ENCODE measurements around the gene P2RX6.
"Not testable (repeated sequence)": the region's sequence is repeated elsewhere in the genome, so short reads cannot be mapped to it uniquely, and the experiment has no call there.

The P2RX6 gene

DNA sequence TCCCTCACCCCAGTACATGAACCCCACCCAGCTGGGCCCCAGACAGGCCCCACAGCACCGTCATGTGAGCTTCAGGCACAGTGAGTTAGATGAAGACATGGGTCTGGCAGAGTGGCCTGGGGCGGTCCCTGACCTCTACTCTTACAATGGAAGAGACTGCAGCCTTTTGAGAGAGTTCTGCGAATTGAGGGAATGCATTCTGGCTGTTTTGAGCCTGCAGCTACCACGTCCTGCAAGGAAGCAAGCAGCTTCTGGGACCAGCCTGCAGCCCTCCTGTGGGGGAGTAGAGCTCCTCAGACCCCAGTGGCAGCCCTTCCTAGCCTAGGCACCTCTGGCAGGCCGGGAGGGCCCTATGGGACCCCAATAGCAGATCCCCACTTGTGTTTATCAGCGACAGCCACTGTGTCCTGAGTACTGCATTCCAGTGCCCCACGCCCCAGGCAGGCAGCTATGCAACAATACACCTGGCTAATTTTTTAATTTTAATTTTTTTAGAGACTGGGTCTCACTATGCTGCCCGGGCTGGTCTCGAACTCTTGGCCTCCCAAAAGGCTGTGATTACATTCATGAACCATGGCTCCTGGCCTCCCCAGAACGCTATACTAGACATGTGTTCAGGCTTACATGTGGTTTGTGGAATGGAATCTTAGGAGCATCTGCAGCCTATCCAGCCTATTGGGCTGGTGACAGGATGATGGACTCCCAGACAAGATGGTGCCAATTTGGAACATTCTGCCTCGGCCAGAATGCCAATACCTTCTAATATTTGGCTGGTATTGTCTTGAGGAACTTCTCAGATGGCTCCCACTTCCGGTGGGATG, 18.1 kb downstream of the P2RX6 start:
- TF ChIP-seq, protein P1, sequence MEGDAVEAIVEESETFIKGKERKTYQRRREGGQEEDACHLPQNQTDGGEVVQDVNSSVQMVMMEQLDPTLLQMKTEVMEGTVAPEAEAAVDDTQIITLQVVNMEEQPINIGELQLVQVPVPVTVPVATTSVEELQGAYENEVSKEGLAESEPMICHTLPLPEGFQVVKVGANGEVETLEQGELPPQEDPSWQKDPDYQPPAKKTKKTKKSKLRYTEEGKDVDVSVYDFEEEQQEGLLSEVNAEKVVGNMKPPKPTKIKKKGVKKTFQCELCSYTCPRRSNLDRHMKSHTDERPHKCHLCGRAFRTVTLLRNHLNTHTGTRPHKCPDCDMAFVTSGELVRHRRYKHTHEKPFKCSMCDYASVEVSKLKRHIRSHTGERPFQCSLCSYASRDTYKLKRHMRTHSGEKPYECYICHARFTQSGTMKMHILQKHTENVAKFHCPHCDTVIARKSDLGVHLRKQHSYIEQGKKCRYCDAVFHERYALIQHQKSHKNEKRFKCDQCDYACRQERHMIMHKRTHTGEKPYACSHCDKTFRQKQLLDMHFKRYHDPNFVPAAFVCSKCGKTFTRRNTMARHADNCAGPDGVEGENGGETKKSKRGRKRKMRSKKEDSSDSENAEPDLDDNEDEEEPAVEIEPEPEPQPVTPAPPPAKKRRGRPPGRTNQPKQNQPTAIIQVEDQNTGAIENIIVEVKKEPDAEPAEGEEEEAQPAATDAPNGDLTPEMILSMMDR (IDR thresholded peaks at IDR 0.05; ENCODE audit: low read depth, low read length) = no peak
- H3K4me3 ChIP-seq (ENCODE audit: low read depth, low read length) = no peak overlapping the region

DNA sequence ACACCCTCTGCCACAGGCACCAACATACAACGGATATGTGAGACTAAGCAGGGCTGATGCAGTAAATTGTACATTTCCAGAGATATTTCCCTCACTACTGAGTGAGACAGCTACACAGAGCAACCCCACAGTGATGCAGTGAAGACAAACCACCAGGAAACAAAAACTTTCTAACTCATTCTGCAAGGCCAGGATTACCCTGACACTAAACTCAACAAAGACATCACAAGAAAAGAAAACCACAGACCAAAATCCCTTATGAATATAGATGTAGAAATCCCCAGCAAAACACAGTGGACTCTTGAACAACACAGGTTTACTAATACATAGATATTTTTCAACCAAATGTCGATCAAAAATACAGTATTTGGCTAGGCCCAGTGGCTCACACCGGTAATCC, 18.9 kb downstream of the P2RX6 start:
- TF ChIP-seq, protein P1 (IDR thresholded peaks at IDR 0.05; ENCODE audit: low read depth, low read length) = no peak
- H3K4me3 ChIP-seq (ENCODE audit: low read depth, low read length) = no peak overlapping the region

DNA sequence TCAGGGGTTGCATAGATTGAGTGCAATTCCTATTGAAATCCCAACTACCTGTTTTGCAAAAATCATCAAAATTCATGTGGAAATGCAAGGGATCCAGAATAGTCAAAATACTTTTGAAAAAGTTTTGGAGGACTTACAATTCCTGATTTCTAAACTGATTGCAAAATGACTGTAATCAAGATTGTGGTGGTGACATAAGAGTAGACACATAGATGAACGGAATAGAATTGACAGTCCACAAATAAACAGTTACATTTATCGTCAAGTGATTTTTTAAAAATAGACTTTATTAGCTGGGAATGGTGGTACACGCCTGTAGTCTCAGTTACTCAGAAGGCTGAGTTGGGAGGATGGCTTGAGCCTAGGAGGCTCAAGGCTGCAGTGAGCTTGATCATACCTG, 20.0 kb downstream of the P2RX6 start:
- no peak overlapping the region for H3K4me3 ChIP-seq (ENCODE audit: low read depth, low read length)
- TF ChIP-seq, protein P1 (IDR thresholded peaks at IDR 0.05; ENCODE audit: low read depth, low read length) = no peak

DNA sequence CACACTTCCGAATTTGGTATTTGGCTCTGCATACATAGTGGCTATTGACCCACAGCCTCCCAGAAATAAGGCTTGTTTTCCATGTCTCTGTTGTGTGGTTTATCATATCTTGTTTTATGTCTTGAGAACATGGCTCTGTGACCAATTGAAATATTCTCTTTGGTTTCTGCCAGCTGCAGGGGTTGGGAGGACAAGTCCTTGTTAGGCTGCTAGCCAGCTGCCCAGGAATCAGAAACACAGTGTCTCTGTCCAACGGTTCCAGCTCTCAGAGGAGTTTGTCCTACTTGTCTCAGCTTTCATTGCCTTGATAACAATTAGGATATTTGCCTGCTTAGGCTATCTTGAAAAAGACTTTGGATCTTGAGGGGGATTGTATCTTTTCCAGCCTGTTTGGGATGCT, 23.4 kb downstream of the P2RX6 start:
- TF ChIP-seq, protein P1 (IDR thresholded peaks at IDR 0.05; ENCODE audit: low read depth, low read length) = no peak
- H3K4me3 ChIP-seq (ENCODE audit: low read depth, low read length) = no peak overlapping the region

DNA sequence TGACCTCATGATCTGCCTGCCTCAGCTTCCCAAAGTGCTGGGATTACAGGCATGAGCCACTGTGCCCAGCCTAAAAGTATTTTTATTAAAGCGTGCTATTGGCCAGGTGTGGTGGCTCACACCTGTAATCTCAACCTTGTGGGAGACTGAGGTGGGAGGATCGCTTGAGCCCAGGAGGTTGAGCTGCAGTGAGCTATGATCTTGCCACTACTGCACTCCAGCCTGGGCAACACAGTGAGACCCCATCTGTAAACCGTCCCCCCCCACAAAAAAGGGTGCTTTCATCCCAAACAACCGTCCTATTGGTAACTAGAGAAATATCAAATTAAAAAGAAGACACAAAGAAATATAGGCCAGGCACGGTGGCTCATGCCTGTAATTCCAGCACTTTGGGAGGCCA, 24.2 kb downstream of the P2RX6 start:
- H3K4me3 ChIP-seq (ENCODE audit: low read depth, low read length) = not testable (repeated sequence)

DNA sequence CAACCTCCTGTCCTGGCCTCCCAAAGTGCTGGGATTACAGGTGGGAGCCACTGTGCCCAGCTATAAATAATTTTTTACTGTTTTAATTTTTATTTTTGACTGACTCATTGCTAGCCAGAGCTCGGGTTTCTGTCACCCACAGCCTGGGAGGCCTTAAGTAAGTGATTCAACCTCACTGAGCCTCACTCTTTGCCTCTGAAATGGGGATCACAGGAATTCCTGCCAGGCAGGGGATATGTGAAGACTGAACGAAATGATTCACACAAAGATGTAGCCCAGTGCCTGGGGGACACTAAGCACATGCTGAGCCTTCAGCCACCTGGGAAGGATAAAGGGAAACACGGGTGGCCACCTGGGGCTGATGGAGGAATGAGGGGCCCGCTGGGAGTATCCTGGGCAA, 27.0 kb downstream of the P2RX6 start:
- no peak overlapping the region for H3K4me3 ChIP-seq (ENCODE audit: low read depth, low read length)
- TF ChIP-seq, protein P1 (IDR thresholded peaks at IDR 0.05; ENCODE audit: low read depth, low read length) = no peak

DNA sequence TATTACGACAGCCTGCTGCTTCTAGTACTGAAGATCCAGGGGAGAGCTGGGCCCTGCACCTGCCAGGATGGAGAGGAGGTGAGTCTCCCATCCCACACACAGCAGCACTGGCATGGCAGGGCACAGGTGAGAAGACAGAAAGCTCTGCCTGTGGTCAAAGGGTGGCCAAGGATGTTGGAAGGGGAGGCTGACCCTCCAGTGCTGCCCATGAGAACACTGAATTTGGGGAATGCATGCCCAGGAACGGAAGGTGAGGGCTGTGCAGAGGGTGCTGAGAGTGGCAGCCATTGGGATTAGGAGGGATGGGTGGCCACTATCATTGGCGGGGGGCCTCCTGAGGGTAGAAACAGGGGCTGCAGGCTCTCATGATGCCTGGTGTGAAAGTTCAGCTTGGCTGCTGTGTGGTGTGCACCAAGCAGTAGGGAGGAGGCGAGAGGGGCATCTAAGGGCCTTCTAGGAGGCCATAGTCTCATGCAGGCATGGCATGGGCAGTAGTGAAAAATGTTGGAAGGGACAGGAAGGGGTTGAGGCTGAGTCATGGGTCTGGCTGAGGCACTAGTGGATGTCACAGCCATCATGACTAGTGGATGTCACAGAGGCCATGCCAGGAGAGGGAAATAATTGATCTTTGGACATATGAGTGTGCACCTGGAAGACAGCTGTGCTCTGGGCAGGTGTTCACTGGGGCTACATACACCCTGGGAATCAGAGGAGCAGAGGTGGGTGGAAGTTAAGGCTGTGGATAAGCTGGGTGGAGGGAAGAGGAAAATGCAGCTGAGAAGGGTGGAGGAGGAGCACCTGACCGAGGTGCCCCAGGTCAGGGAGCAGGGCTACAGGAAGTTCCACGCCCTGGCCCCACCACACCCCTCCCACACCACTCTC, 28.3 kb downstream of the P2RX6 start:
- H3K4me3 ChIP-seq (ENCODE audit: low read depth, low read length) = no peak overlapping the region
- TF ChIP-seq, protein P1 (IDR thresholded peaks at IDR 0.05; ENCODE audit: low read depth, low read length) = no peak

Data from WI38 (cell line).